GM18868 (cell line): Measurements from ENCODE around the gene MAP6.

Experiments
- ATAC-seq: cut with Tn5 transposase; IDR thresholded peaks from one replicate; pipeline ENCODE4 v1.9.1; 2021; ENCODE audit warnings: mild to moderate bottlenecking, moderate library complexity; ENCODE audit not compliant: unreplicated experiment

Gene MAP6

DNA sequence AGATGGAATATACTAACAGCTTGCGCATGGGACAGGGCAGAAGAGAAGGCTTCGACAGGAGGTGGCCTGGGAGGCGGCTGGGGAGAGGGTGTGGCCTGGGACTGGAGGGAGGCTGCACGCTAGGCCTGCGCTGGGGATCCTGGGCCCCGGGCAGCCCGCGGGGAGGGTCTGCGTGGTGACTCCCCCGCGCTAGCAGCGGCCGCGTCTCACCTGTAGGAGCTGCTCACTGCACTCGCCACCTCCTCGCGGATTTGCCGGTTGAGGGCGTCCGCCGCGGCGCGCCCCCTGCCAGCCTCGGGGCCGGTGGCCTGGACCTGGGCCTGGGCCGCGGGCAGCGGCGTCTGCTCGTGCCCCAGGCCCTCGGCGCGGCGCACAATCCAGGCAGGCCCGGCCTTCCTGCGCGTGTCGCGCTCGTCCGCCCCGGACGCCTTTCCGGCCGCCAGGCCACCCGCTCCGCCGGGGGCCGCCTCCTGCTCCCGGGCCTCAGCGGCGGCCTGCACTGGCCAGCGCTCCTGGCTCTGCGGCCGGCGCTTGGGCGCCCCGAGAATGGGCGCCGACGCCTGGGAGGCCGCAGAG is 1.5 kb downstream of the MAP6 start:
- ATAC-seq, result no peak

DNA sequence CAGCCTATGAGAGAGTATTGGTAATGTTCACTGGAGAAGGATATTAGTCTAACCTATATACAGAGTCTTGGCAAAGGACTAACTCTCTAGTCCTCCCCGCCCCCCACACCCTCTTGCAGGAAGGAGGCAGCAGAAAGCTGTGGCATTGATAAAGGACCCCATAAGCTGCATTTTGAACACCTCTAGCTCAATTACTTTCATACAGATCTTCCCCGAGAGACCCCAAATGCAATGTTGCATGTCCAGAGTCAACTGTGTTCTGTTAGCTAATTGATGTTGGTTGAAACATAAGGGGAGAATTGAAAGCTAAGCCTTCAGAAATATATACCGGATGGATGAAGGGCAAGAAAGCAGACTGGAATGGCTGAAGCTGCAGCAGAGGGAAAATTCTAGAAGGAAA is 2.8 kb downstream of the MAP6 start:
- ATAC-seq, result no peak

DNA sequence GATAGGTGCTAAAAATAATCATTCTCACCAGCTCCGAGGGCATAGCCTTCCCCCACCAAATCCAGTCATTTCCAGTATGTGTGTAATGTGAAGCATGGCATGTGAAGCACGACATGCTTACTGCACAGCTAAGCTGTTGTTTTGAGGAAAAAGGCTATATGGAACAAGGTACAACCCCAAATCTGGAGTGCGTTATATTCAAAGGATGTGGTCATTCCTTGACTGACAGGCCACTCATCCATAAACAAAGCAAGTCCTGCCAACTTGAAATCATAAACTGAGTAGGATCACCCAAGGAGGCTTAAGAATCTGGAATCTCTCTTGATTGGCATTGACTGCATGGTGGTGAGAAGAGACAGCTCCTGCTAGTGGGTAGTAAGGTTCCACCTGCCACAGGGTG is 3.7 kb downstream of the MAP6 start:
- ATAC-seq, result no peak

DNA sequence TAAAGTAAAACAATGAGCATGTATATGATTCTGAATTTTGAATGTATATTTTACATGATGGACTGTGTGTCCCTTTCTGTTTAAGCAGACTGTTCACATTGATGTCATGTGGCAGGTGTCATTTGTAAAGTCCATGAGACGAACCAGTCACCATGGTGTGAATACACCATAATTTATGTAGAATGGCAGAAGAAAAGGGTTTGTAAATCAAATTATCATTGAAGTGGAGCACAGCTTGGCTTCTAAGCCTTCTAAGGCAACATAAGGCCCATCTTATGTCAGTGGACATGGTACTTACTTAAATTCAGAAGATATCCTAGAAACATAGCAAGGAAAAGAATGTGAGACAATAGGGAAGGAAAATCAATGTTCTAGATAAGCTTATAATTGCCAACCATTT is 4.4 kb downstream of the MAP6 start:
- ATAC-seq, result no peak

DNA sequence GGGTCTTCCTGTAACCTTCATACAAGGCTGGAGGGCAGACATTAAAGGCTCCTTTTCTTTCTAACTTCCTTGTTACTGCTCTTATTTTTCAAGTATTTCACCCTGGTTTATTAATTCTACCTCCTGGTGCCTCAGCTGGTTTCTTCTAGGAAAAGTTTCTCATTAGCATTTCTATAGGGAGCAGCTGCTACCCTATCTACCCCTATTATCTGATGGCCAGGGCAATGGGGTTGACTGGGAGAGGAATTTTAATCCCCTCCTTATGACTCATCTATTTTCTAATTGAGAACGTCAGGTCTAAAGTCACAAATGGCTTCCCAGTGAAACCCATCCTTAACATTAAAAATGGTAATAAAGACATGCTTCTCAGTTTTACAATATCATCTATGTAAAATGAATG is 5.0 kb downstream of the MAP6 start:
- ATAC-seq, result no peak

DNA sequence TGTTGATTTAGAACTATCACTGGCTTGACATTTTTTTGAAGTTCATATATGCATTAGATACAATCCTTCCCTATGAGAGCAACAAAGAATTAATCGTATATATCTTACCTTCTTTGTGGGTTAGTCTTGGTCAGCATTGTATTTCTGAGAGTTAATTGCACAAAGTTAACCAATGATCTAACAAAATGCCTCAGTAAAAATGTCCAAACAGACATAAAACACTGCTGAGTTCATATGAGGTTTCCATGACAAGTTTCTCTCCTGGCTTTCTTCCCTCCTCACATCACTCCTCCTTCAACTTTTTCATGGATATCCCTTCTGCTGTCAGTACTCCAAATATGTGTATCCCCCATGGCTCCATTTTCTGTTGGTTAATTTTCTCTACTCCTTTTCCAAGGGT is 9.0 kb downstream of the MAP6 start:
- no peak for ATAC-seq

DNA sequence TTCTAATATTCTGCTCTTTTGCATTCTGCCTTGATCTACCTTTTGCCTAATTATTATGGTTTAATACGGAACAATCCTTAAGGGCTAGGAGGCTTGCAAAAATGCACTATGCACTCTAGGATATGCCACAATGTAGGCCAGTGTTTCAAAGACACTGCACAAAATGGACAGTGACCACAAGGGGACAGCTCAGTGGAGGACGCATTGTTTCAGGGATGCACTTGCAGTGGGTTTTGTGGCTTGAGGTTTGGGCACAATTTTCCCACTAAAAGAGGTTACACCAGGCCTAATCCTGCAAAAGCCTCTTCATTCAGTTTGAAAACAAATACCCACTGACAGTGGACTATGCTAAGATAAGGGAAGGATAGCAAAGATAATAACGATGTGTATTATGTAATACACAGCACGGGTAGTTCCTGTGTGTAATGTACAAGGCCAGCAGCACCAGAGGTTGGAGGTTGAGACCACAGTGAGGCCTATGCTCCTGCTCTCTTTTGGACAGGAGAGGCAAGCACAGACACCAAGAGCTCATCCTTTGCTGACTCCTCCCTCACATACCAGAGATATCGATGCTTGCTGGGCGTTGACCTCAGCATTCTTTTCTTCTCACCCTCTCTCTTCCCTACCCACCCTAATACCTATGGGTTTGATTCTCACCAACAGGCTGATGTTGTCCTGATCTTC is 12.7 kb downstream of the MAP6 start:
- no peak for ATAC-seq

DNA sequence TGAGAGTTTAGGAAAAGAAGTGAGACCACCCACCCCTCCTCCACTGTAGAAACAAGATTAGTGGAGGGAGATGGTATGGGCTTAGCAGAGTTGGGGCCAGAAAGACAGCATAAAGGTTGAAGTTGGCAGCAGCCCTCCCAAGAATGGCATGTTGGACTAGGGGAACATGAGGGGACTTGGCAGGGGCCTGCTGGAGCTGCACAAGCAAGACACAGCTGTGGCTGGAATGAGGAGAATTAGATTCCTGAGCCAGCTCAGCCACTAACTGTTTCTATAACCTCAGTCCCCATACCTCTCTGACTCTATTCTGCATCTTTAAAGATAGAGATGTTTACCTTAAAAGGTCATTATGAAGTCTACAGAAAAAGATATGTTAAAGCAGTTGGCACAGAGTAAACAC is 13.2 kb downstream of the MAP6 start:
- ATAC-seq, result no peak

DNA sequence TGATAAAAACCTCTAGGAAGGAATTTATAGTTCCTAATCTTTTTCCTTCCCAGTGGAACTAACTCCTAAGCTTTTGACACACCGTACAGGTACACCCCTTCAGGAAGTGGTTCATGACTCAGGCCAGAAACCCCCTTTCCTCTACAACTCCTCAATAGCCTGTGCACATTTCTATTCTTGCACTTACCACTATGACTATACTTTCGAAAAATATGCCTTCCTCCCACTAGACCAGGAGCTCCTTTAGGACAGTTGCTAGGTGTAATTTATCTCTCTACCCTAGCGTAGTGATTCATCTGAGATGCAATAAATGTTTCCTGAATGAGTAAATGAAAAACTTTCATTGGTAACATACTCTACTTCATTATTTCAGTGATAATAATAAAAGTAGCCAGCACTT is 14.5 kb downstream of the MAP6 start:
- peak; percentile 95 for ATAC-seq

DNA sequence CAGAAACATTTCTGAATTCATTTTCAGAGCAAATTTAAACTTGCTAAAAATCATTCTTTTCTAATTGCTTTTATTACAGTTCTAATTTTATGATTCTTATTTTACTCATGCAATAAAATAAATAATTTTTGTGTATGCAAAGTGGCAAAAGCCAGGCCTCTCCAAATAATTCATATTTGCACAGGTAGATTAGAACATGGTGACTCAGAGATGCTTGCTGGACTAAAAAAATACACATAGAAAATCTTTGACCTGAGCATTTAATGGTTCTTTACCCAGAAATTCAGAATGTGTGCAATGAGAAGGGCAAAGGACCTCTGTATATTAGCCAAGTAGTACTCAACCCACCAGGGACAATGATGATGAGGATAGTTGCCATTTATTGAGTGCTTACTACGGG is 15.3 kb downstream of the MAP6 start:
- no peak for ATAC-seq

DNA sequence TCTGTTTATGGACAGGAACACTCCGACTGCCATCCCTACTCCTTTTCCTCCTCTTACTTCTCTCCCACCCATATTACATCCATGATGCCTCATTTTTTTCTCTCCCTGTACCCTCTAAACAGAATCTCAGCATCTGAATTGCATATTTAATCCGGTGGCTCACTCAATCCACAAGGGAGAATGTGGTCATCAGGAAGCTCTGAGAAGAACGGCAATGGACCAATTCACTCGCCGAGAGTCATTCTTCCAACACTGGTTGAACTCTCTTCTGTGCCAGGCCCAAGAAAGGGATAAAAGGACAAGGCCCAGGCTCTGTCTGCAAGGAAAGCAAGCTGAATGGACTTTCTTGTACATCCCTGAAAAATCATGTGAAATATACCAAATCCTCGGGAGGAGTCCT is 15.9 kb downstream of the MAP6 start:
- no peak for ATAC-seq

DNA sequence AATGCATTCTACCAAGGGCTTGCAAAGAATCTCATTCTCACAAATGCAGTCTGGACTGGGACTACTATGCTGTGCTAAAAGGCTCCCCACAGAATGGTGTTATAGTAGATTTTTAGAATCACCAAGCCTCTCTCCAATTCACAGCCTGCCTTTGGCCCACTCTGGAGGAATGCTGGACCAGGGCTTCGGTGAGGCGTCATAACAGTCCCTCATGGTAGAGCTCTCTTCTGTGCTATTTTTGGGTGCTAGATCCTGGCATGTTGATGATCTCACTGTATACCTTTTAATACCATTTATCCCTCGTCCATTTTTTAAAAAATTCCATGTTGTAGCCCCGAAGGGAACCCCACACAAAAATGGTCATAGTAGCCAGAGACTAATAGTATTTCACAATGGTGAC is 17.6 kb downstream of the MAP6 start:
- ATAC-seq, result no peak

DNA sequence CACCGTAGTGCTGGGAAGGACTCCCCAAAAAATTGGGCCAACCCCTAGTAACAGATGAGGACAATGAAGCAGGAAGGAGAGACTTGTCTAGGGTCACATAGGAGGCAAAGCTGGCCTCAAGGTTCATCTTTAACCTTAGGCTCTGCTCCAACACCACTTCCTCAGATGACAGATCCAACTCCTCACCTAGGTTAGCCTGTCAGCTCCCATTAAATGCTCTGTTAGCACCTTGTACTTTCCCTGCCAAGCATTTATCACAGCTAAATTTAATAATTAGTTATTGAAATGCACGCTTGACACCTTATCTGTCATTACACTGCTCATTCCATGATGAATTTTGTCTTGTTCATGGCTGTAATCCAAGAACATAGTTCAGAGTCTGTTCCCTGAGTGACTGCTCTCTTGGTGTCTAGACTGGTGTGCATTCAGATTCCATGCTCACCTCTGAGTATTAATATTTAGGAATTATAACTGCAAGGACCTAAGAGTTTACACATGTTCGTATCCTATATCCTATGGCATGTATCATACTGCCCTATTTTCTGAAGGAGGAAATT is 18.6 kb downstream of the MAP6 start:
- no peak for ATAC-seq

DNA sequence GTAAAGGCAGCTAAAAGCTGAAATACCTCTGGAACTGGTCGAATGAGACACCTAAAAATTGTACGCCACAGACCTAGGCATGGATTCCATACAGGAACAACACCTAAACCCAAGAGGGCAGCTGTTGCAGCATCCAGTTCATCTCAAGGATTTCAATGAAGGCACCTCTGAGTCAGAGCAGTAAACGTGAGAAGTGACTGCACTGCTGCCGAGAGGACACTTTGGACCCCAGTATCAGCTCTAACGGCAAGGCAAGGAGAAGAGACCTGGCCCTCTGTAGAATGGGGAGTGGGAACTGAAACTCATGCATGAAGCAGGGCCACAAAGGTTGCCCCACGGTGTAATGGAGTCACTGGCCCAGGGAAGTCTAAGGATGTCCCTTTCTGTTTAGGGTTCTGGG is 23.9 kb downstream of the MAP6 start:
- no peak for ATAC-seq

DNA sequence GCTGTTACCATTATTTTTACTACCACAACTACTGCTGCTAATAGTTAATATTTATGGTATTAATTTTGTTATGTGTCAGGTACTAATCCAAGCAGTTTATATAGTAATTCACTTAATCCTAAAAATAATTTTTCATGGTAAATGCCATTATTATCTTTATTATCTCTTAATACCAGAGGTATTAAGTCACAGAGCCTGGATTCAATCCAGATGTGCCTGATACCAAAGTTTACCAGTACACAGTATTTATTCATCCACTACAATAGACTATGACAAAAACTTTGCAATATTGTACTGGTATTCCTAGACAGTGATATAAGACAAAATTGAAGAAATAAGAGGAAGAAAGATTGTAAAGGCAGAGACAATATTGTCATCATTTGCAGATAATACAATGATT is 24.5 kb downstream of the MAP6 start:
- no peak for ATAC-seq

DNA sequence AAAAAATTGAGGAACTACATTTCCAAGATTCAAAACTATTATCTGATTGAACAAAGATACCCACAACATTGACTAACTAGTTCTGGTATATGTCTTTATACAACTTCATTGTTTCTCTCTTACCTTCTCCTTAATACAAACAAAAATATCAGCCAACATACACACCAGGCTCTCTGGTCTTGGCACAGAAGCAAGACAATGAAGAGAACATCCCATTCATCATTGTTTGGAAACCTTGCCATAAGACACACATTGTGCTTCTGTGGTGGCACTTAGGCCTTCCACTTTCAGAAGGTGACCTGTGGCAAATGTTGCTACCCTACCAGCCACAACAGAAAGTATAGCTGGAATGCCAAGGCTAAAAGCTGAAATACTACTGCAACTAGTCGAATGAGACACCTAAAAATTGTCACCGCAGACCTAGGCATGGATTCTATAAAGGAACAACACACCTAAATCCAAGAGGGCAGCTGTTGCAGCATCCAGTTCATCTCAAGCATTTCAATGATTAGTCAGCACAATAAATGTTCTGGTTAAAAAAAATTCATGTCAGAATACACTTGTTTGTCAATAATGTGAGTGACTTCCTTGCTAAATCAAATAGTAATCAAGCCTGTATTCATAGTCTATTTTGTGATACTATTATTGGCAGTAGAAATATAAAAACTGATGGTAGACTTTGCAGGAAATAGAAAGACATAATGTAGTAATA is 26.3 kb downstream of the MAP6 start:
- ATAC-seq, result no peak

DNA sequence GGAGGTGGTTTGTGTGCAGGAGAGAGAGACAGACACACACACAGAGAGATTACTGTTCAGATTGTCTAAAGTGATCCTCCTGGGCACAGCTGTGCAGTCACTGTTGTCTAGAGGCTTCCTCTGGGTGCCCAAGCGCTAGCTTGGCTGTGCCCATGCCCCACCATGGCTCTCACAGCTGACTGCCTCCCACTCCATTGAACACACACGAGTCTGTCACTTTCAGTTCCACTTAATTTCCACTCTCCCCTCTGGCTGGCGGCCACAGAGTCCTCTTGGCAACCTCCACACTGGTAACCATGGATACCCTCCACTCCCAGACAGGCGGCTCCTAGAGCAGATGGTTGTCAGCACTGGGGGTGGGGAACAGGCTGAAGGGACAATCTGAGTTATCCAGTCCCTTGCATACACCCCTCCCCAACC is 29.1 kb downstream of the MAP6 start:
- ATAC-seq, result peak; percentile 77

DNA sequence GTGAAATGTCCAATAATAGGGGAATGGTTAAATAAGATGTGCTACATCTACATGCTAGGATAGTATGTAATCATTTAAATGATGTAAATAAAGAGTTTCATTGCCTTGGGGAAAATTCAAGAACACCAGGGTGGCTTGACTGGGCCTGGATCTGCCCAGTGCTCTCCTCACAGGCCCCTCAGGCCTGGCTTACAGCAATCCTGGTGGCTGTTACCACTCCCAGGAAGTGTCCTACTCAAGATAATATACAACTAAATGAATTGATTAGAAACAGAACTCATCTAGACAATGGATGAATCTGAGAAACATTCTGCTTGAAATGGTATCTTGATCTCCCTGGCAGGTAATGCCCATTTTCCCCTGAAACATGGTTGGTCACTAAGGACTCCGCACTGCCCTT is 30.8 kb downstream of the MAP6 start:
- ATAC-seq, result no peak

DNA sequence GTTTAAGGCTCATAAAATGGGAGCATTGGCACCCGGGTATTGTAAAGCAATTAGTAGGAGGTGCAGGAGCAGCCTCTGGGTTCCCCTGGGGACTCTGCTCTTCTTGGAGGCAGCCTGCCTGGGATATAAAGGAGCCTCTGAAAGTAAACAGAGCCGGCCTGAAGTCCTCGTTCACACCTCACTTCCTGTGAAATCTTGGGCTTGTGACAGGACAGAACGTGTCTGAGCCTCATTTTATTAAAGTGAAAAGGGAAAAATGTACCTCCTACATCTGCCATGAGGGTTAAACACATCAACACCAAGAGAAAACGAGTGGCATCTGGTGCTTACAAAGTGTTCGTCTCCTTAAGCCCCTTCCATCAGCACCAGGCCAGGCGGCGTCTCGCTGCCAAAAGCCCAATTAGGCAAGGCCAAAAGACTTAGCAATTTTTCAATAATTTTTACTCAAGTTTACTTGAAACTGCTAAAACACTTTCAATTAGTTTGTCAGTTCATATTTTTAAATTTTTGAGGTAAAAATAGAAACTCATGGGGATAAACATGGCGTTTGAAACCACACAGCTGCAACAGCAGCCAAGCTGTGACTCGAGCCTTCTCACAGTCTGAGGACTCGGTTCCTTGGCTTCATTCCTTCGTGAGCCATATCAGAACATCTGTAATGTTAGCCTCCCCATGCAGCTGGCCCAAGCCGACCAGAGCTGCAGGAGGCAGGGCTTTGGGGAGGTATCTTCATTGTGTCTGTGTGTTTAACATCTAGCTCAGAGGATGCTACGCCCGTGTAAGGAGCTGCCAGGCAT is 33.6 kb downstream of the MAP6 start:
- ATAC-seq, result no peak

DNA sequence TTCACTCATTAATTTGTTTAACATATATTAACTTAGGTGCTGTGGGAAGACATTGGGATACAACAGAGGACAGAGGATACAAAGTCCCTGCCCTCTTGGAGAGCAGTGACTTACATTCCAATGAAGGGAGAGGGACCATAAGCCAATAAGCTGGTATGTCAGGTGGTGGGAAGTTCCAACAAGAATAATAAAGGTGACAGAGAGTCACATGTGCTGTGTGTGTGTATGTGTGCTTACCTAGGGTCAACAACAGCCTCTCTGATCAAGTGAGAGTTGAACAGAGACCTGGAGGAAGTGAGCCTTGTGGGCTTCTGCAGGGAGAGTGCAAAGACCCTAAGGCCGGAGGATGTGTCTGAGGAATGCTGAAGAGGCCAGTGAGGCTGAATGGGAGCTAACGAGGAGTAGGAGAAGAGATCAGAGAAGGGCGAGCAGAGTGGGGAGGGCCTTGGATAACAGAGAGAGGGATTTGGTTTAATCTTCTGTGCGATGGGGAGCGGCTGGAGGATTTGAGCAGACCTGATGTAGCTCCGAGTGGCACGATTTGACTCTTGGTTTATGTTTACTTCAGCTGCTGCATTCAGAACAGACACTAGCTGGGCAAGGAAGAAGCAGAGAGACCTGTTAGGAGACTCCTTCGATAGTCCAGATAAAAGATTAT is 35.3 kb downstream of the MAP6 start:
- ATAC-seq, result no peak

DNA sequence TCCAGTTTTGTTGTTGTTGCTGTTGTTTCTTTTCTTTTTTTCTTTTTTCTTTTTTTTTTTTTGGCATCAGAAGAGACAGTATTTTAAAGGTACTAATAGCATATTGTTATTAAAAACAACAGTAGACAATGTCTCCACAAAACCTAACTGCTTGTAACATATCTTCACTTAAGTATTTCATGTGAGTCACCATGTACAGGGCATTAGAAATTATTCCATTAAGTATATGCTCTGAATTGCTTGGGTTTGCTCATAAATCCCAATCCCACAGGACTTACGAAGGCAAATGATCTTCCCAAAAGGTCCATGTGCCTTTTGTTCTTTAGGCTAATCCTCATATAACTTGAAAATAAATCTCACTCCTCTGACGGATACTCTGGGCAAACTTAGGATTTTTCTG is 35.9 kb downstream of the MAP6 start:
- ATAC-seq, result no peak
